CD4-positive, alpha-beta T cell treated with Interleukin-12 subunit alpha and Interleukin-12 subunit beta, for 1 hour (primary cell): ENCODE results near the gene PITPNB.

Source experiments
- DNase-seq: peaks from one replicate; pipeline ENCODE4 v3.0.0-alpha.2; 2020

PITPNB gene

GRCh38 chr22:27919222-27919941 is at the start of gene PITPNB:
Gene PITPNB (minus strand): TSS chr22:27919256. CDS start chr22:27919191, 65 bp downstream.
- DNase-seq: peak; percentile 99

GRCh38 chr22:27966168-27967064 is 47.4 kb upstream of the PITPNB start:
- no peak for DNase-seq

GRCh38 chr22:27962268-27963044 is 43.4 kb upstream of the PITPNB start:
- no peak for DNase-seq

- DNase-seq: no peak
These were observed 42.6 kb upstream of the PITPNB start for GRCh38 chr22:27961680-27962079.

- no peak for DNase-seq
These were observed 42.1 kb upstream of the PITPNB start for GRCh38 chr22:27961182-27961581.

GRCh38 chr22:27959335-27960090 is 40.5 kb upstream of the PITPNB start:
- DNase-seq: no peak

GRCh38 chr22:27952779-27953178 is 33.7 kb upstream of the PITPNB start:
- DNase-seq: no peak

- DNase-seq: no peak
These were observed 33.0 kb upstream of the PITPNB start for GRCh38 chr22:27952091-27952490.

- DNase-seq: no peak
These were observed 30.4 kb upstream of the PITPNB start for GRCh38 chr22:27949421-27949820.

GRCh38 chr22:27948569-27948968 is 29.5 kb upstream of the PITPNB start:
- DNase-seq: no peak

- no peak for DNase-seq
These were observed 28.4 kb upstream of the PITPNB start for GRCh38 chr22:27947448-27947847.

GRCh38 chr22:27941143-27941542 is 22.1 kb upstream of the PITPNB start:
- no peak for DNase-seq

GRCh38 chr22:27937453-27937852 is 18.4 kb upstream of the PITPNB start:
- no peak for DNase-seq

GRCh38 chr22:27935897-27936296 is 16.8 kb upstream of the PITPNB start:
- DNase-seq: no peak

- DNase-seq: no peak
These were observed 15.0 kb upstream of the PITPNB start for GRCh38 chr22:27934069-27934468.

- DNase-seq: no peak
These were observed 14.3 kb upstream of the PITPNB start for GRCh38 chr22:27933186-27933983.

GRCh38 chr22:27930331-27931060 is 11.4 kb upstream of the PITPNB start:
- no peak for DNase-seq

GRCh38 chr22:27927608-27928007 is 8.6 kb upstream of the PITPNB start:
- no peak for DNase-seq

- no peak for DNase-seq
These were observed 6.3 kb upstream of the PITPNB start for GRCh38 chr22:27925331-27925730.

GRCh38 chr22:27919942-27920755 is 1.1 kb upstream of the PITPNB start:
- DNase-seq: no peak
